Measurements from ENCODE around the gene LZTR1. TPM values are rescaled to one million over a fixed set of nuclear protein-coding genes. Genes with fewer than 3 reads are reported as not detected.
"Not testable (repeated sequence)": the region's sequence is repeated elsewhere in the genome, so short reads cannot be mapped to it uniquely, and the experiment has no call there.

The LZTR1 gene
- total and polyA plus RNA-seq, 4 donors, result 7.9 to 32.5 (median 13.2) TPM

DNA sequence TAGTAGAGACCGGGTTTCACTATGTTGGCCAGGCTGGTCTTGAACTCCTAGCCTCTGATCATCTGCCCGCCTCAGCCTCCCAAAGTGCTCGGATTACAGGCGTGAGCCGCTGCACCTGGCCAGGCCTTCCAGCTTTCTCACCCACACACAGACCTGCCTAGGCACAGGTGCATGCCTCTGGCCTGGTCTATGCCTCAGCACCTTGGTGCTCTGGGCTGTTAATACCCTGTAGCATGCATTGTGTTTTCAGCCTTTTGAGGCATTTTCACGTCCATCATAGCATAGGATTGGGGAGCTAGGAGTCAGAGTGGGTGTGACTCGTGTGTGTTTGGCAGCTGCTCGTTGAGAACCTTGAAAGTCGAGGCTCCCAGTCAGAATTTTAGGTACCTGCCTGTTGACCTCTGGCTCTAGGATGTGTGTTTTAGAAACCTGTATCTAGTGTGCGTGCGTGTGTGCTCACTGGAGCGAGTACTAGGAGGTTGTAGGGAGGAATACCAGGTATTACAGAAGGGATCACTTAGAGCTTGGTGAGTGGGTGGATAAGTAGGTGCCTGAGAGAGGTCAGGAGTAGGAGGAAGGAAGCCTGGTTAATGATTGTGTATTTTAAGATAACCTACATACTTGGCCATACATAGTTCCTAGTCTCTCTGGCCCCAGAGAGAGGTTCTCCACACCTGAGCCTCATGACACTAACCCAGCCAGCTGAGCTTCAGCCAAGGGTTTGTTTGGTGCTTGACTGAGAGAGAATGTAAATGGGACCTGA lies 44.9 kb upstream of the LZTR1 start:
- Histone ChIP-seq H3K36me3 (ENCODE audit: control insufficient read depth in 4 of 4, insufficient read depth in 3 of 4, low read depth in 1 of 4, low read length in 3 of 4) (peaks cover 2 to 7% (median 3%) of the 10 kb centered on the region in 4 donors), H3K27ac (ENCODE audit: low read depth in 1 of 2, low read length in 2 of 2) (peak overlapping the region; percentile 14 to 53), H3K9ac (ENCODE audit: low read depth in 1 of 2, low read length in 2 of 2) (no peak overlapping the region), H3K4me1 (ENCODE audit: control insufficient read depth in 4 of 4, insufficient read depth in 4 of 4, low read length in 3 of 4) (peaks cover 8 to 49% (median 39%) of the 10 kb centered on the region in 4 donors), H3K9me3 (ENCODE audit: control insufficient read depth in 4 of 4, low read length in 3 of 4) (no peaks in the 10 kb centered on the region), H3K4me3 (ENCODE audit: low read depth in 1 of 3, low read length in 3 of 3) (no peak overlapping the region), H3K27me3 (ENCODE audit: control insufficient read depth in 4 of 4, insufficient read depth in 4 of 4, low read length in 3 of 4) (no peaks in the 10 kb centered on the region)
- TF ChIP-seq TAF1 (conservative IDR thresholded peaks at IDR 0.05) (no peak), RXRA (IDR thresholded peaks at IDR 0.05) (peak in 1 of 2 donors; percentile 56), HNF4A (conservative IDR thresholded peaks at IDR 0.05) (peak in 1 of 2 donors; percentile 59)
- no peak for DNase-seq (ENCODE audit: low spot score)
- 53% methylated on average over 12 of the region's 12 CpGs for WGBS

DNA sequence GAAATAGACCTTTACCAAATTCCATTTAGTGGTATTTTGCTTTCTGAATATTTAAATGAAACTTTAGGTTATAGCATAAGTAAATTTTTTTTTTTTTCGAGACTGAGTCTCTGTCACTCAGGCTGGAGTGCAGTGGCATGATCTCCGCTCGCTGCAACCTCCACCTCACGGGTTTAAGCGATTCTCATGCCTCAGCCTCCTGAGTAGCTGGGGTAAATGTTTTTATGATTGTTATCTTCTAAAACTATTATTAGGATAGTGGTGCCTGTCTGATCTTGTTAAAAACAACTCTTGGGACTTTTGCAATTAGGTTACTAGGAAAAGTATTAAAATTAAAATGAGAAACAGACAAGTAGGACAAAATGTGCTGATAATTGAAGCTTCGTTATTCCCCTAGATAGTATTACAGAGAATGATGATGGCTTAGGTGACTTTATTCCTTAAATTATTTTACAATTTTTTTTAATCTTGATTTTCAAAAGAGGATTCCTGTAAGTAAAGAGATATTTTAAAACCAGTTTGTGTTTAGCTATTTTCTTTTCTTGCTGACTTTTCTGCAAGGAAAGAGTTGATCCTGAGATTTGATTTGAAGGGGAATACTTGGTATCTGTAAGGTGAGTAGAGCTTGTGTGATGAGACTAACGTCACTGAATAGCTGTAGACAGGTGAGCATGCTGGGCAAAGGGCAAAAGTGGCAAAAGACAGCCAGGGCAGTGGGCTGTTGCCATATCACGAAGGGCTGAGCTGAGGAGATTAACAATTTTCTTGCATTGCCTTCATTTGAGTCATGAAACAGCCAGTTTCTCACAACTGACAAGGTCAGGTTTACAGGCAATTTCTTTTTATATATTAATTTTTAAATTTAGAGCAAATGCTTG lies 44.1 kb upstream of the LZTR1 start:
- peaks cover 8 to 49% (median 40%) of the 10 kb centered on the region in 4 donors for H3K4me1 ChIP-seq (ENCODE audit: control insufficient read depth in 4 of 4, insufficient read depth in 4 of 4, low read length in 3 of 4)

DNA sequence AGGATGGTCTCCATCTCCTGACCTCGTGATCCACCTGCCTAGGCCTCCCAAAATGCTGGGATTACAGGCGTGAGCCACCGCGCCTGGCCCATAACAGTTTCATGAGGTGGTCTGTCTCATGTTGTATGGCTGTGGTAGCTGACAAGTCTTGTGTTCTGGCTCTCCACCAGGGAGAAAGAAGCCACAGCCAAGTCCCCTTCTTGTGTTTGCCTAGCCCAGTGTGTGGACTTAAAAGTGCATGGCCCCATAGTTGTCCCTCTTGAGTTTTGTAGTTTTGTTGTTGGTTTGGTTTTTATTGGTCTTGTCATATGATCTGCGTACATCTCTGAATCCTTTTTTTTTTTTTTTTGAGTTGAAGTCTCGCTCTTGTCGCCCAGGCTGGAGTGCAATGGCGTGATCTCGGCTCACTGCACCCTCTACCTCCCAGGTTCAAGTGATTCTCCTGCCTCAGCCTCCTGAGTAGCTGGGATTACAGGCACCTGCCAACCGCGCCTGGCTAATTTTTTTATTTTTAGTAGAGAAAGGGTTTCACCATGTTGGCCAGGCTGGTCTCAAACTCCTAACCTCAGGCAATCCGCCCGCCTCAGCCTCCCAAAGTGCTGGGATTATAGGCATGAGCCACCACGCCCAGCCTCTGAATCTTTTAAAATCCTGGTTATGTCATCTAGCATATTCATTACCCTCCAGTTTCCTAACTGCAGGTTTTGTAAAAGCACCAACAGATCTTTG lies 42.5 kb upstream of the LZTR1 start:
- H3K36me3 ChIP-seq (ENCODE audit: control insufficient read depth in 4 of 4, insufficient read depth in 3 of 4, low read depth in 1 of 4, low read length in 3 of 4); H3K27ac ChIP-seq (ENCODE audit: low read depth in 1 of 2, low read length in 2 of 2); H3K9me3 ChIP-seq (ENCODE audit: control insufficient read depth in 4 of 4, low read length in 3 of 4); DNase-seq (ENCODE audit: low spot score); H3K27me3 ChIP-seq (ENCODE audit: control insufficient read depth in 4 of 4, insufficient read depth in 4 of 4, low read length in 3 of 4); H3K4me3 ChIP-seq (ENCODE audit: low read depth in 1 of 3, low read length in 3 of 3); H3K9ac ChIP-seq (ENCODE audit: low read depth in 1 of 2, low read length in 2 of 2): not testable (repeated sequence)
- peaks cover 8 to 49% (median 40%) of the 10 kb centered on the region in 4 donors for H3K4me1 ChIP-seq (ENCODE audit: control insufficient read depth in 4 of 4, insufficient read depth in 4 of 4, low read length in 3 of 4)
- WGBS, result 95% methylated on average over 14 of the region's 14 CpGs

More for the DNA sequence above, 44.1 kb upstream of the LZTR1 start:
- Histone ChIP-seq H3K36me3 (ENCODE audit: control insufficient read depth in 4 of 4, insufficient read depth in 3 of 4, low read depth in 1 of 4, low read length in 3 of 4) (peaks cover 2 to 7% (median 3%) of the 10 kb centered on the region in 4 donors), H3K27ac (ENCODE audit: low read depth in 1 of 2, low read length in 2 of 2) (peak overlapping the region in 1 of 2 donors; percentile 14), H3K9ac (ENCODE audit: low read depth in 1 of 2, low read length in 2 of 2) (peak overlapping the region in 1 of 2 donors; percentile 51), H3K27me3 (ENCODE audit: control insufficient read depth in 4 of 4, insufficient read depth in 4 of 4, low read length in 3 of 4) (no peaks in the 10 kb centered on the region), H3K9me3 (ENCODE audit: control insufficient read depth in 4 of 4, low read length in 3 of 4) (no peaks in the 10 kb centered on the region), H3K4me3 (ENCODE audit: low read depth in 1 of 3, low read length in 3 of 3) (no peak overlapping the region)
- TF ChIP-seq, protein P1, sequence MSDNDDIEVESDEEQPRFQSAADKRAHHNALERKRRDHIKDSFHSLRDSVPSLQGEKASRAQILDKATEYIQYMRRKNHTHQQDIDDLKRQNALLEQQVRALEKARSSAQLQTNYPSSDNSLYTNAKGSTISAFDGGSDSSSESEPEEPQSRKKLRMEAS (IDR thresholded peaks at IDR 0.05), result no peak
- TF ChIP-seq, protein P2, sequence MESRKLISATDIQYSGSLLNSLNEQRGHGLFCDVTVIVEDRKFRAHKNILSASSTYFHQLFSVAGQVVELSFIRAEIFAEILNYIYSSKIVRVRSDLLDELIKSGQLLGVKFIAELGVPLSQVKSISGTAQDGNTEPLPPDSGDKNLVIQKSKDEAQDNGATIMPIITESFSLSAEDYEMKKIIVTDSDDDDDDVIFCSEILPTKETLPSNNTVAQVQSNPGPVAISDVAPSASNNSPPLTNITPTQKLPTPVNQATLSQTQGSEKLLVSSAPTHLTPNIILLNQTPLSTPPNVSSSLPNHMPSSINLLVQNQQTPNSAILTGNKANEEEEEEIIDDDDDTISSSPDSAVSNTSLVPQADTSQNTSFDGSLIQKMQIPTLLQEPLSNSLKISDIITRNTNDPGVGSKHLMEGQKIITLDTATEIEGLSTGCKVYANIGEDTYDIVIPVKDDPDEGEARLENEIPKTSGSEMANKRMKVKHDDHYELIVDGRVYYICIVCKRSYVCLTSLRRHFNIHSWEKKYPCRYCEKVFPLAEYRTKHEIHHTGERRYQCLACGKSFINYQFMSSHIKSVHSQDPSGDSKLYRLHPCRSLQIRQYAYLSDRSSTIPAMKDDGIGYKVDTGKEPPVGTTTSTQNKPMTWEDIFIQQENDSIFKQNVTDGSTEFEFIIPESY (IDR thresholded peaks at IDR 0.05), result no peak
- TF ChIP-seq YY1 (IDR thresholded peaks at IDR 0.05) (peak; percentile 20), HNF4G (IDR thresholded peaks at IDR 0.05) (peak; percentile 8), RXRA (IDR thresholded peaks at IDR 0.05) (peak in 1 of 2 donors; percentile 53), SP1 (IDR thresholded peaks at IDR 0.05) (peak; percentile 25), HNF4A (conservative IDR thresholded peaks at IDR 0.05) (peak; percentile 70 to 84)
- TF ChIP-seq, protein P3, sequence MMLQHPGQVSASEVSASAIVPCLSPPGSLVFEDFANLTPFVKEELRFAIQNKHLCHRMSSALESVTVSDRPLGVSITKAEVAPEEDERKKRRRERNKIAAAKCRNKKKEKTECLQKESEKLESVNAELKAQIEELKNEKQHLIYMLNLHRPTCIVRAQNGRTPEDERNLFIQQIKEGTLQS (IDR thresholded peaks at IDR 0.05), result no peak
- TF ChIP-seq, protein P4, sequence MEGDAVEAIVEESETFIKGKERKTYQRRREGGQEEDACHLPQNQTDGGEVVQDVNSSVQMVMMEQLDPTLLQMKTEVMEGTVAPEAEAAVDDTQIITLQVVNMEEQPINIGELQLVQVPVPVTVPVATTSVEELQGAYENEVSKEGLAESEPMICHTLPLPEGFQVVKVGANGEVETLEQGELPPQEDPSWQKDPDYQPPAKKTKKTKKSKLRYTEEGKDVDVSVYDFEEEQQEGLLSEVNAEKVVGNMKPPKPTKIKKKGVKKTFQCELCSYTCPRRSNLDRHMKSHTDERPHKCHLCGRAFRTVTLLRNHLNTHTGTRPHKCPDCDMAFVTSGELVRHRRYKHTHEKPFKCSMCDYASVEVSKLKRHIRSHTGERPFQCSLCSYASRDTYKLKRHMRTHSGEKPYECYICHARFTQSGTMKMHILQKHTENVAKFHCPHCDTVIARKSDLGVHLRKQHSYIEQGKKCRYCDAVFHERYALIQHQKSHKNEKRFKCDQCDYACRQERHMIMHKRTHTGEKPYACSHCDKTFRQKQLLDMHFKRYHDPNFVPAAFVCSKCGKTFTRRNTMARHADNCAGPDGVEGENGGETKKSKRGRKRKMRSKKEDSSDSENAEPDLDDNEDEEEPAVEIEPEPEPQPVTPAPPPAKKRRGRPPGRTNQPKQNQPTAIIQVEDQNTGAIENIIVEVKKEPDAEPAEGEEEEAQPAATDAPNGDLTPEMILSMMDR (IDR thresholded peaks at IDR 0.05; ENCODE audit: low read depth, low read length, missing input control), result no peak
- no peak for DNase-seq (ENCODE audit: low spot score)
- WGBS, result 70% methylated on average over 8 of the region's 8 CpGs

All from liver (tissue), 9 donors.